ENCODE results near the gene TIMM13.

Gene TIMM13

GRCh38 chr19:2381148-2381820 is 46.1 kb downstream of the TIMM13 start:
- Histone ChIP-seq H3K9ac (ENCODE audit: low read depth, low read length) (no peak overlapping the region), H3K4me1 (ENCODE audit: insufficient read depth, low read length) (no peaks in the 10 kb centered on the region), H3K36me3 (ENCODE audit: insufficient read depth, low read length) (no peaks in the 10 kb centered on the region), H3K9me3 (ENCODE audit: control insufficient read depth, insufficient read depth, low read length) (peaks cover 4% of the 10 kb centered on the region; the same call in 1 of the 2 replicates)

DNA sequence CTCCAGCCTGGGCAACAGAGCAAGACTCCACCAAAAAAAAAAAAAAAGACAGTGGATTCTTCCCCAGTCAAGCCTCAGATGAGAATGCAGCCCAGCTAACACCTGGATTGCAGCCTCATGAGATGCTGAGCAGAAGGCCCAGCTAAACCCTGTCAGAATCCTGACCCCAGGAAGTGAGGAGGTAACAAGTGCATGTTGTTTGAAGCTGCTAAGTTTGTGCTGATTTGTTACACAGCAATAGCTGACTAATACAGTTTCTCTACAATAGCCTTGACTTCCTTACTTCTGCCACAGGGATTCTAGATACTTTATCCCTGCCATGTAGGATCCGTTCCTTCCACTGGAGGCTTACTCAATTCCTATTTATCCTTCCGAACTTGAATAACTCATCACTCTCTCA is 46.8 kb downstream of the TIMM13 start:
- H3K9me3 ChIP-seq (ENCODE audit: control insufficient read depth, insufficient read depth, low read length), result peaks cover 4% of the 10 kb centered on the region; the same call in 1 of the 2 replicates

GRCh38 chr19:2376784-2377519 is 50.4 kb downstream of the TIMM13 start:
- H3K36me3 ChIP-seq (ENCODE audit: insufficient read depth, low read length), result no peaks in the 10 kb centered on the region
- no peaks in the 10 kb centered on the region for H3K4me1 ChIP-seq (ENCODE audit: insufficient read depth, low read length)
- H3K9ac ChIP-seq (ENCODE audit: low read depth, low read length), result no peak overlapping the region
- peaks cover 4% of the 10 kb centered on the region; the same call in 1 of the 2 replicates for H3K9me3 ChIP-seq (ENCODE audit: control insufficient read depth, insufficient read depth, low read length)

More for the DNA sequence above, 46.8 kb downstream of the TIMM13 start:
- Histone ChIP-seq H3K9ac (ENCODE audit: low read depth, low read length) (no peak overlapping the region), H3K36me3 (ENCODE audit: insufficient read depth, low read length) (no peaks in the 10 kb centered on the region), H3K4me1 (ENCODE audit: insufficient read depth, low read length) (no peaks in the 10 kb centered on the region)

Measured in ES-I3 (cell line).